GM18526 (cell line): ENCODE results near the gene ADGRG1.

Experiments used
- POLR2A ChIP-seq: IDR thresholded peaks from 3 replicates; pipeline ENCODE4 v1.6.1; 2011; ENCODE audit not compliant: insufficient read length; ENCODE audit errors: extremely low read depth

Gene ADGRG1

DNA sequence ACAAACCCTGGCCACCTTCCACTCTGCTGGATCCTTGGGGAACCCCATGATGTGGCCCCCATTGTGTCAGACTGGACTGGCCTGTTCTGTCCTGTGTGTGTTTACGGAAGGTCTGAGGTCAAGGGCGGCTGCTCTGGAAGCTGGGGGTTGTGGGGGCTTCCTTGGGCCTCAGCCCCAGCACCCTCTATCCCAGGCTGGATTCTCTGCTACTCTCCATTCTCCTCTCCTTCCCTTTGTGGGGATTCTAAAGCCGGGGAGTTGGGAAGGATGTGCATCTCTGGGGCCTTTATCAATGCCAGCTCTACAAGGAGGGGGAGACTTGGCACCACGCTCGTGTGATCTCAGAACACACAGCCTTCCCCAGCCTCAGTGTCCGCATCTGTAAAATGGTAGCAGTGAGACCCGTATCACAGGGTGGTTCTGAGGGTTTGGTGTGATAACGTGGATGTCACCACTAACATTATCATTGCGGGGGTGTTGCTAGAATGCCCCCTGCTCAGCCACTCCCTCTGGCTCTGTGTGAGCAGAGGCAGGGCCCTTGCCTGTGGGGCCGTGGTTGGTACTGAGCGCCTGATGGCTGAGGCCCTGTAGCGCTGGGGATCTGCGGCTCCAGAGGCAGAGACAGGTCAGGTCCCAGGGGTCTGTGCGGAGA, 18.1 kb downstream of the ADGRG1 start:
- TF ChIP-seq POLR2A = no peak

DNA sequence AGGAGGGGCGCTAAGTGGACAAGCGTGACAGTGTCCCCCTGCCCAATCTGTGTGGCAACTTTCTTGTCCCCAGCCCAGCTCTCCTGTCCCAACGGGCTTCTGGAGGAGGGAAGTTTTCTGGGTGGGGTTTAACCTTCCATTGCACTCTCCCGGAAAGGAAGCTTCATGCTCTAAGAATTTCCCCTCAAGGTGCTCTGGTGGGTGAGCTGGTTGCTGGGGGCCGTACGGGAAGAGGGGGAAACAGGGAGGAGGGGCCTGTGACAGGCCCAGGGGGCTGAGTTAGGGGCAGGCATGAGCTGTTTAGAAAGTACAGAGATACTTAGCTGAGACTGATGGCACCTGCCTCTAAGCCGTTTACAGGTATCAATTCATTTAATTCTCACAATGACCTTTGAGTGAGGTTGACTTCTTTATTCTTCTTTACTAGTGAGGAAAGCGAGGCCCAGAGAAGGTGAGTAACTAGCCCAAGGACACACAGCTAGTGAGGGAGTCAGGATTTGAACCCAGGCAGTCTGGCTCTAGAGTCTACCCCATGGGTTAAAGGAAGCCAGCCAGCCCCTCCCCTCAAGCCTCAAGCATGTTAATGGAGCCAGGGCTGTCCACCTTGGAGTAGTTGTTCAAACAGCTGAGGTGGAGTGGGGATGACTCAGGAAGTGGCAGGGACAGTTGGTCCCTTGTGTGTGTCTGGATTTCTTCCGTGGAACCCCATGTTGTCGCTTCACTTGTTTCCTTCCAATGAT, 18.9 kb downstream of the ADGRG1 start:
- TF ChIP-seq POLR2A = no peak

DNA sequence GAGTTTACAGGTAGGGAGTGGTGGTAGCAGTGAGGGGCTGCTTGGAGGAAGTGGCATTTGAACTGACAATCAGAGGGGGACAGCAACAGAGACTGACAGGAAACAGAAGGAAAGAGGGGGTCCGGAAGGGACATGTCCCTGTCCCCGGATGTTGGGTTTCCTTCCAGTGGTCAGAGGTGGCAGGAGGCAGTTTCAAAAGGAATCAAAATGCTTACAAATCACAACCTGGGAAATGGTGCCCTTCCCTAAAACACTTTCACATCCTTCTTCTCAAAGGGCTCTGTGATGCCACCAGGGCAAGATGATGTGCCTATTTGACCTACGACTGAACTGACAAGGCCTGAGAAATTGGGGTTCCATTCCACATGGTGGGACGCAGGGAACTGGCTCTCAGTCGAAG, 19.7 kb downstream of the ADGRG1 start:
- TF ChIP-seq POLR2A = no peak

DNA sequence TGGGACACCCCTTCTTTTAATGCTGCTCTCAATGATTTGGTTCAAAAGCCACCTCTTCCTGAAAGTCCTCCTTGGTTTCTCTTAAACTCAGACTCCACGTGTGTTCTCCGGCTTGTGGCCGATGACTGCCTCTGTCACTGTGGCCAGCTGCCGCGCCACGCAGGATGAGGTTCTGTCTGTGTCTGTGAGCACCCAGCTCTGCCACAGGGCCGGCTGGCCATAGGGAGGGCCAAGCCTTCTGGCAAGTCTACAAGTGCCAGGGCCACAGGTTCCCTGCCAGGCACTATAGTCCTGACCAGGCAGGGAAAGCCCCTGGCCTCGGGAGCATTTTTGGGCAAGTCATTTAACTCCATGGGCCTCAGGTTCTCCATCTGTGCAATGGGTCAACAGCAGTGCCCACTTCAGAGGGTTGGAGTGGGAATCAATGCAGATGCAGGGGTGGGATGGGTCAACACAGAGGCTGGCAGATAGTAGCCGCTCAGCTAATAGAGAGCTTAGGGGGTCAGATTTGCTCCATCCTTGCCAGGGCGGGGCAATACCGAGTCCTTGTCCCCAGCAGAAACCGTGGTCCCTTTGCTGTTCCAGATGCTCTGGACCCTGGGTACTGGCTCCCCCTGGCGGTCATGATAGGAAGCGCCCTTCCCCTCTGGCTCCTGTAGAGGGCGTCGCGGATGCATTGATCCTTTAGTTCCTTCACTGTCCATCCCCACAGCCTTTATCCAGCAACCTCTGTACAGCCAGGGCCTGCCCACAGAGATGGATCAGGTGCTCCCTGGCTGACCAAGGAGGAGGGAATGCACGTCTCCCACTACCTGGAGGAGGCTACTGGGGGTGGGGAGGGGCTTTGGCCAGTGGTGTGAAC, 20.4 kb downstream of the ADGRG1 start:
- TF ChIP-seq POLR2A = no peak

DNA sequence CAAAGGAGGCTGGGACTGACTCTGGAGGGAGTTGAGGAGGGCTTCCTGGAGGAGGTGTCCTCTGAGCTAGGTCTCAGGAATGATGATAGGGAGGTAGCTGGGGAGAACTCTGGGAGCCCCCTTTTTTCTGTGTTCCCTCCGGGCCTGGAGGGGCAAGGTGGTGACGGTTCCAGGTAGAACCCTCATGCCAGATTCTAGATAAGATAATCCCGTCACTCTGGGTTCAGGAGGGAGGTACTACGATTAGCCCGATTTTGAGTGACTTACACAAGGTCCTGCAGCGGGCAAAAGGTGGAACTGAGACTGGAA, 21.0 kb downstream of the ADGRG1 start:
- TF ChIP-seq POLR2A = no peak

DNA sequence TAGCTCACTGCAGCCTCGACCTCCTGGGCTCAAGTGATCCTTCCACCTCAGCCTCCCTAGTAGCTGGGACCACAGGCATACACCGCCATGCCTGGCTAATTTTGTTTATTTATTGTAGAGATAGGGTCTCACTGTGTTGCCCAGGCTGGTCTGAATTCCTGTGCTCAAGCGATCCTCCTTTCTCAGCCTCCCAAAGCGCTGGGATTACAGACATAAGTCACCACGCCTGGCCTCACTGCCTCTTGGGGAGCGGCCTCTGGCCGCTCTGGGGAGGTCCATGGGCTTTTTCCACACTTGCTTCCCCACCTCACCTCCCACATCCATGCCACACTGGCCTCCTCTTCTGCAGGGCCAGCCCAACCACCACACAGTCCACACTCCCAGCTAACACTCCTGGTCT, 21.4 kb downstream of the ADGRG1 start:
- TF ChIP-seq POLR2A = no peak

DNA sequence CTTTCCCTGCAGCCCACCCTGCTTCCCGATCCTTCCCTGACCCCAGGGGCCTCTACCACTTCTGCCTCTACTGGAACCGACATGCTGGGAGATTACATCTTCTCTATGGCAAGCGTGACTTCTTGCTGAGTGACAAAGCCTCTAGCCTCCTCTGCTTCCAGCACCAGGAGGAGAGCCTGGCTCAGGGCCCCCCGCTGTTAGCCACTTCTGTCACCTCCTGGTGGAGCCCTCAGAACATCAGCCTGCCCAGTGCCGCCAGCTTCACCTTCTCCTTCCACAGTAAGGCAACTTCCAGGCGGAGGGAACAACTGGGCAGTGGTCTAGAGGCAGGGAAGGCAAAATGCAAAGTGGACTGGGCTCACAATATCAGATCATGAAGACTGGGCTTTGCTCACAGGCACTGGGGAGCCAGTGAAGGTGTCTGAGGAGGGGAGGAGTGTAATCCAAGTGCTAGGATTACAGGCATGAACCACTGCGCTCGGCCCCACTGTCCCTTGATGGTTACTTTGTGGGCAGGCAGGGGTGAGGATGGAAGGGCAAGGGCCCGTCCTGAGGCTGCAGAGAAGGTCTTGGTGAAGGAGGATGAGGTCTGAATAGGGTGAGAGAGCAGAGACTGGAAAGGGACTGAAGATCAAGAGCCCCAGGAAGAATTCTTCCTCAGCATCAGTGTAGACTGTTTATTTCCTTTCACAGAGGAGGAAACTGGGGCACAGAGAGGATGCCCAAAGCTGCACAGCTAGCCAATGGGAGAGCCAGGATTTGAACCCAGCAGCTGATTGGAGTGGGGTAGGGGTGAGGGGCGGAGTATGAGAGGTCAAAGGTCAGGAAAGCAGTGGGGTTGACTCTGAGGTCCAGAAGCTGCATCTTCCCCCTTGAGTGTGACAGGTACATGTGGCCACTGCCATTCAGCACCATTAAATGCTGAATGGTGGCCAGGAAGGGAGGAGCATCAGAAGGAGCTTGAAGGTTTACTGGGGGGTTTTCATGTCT, 23.2 kb downstream of the ADGRG1 start:
- no peak for TF ChIP-seq POLR2A

DNA sequence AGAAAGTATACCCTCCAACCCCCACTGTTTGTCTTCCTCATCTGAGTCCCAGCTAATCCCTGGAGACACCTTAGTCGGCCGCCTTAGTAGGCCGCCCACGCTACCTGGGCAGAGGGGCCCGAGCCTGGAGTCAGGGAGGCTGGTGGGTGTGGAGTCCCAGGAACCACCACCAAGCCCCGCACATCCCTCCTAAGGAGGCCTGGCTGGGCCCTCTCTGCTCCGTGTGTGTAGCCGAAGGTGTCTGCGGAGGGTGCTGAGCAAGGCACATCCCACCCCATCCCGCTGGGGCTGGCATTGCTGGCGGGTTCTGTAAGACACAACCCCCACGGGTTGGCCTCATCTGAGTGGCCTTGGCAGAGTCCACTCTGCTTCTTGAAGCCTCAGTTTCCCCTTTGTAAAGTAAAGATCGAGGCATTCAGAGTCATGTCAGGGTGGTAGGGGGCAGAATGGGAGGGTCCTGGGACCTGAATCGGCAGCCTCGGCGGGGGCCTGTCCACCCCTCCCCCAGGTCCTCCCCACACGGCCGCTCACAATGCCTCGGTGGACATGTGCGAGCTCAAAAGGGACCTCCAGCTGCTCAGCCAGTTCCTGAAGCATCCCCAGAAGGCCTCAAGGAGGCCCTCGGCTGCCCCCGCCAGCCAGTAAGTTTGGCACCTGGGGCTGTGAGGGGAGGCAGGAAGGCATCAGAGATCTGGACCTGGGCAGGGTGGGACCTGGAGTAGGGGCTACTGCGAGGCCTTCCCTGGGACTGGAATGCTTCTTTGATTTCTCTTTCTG, 24.5 kb downstream of the ADGRG1 start:
- no peak for TF ChIP-seq POLR2A

DNA sequence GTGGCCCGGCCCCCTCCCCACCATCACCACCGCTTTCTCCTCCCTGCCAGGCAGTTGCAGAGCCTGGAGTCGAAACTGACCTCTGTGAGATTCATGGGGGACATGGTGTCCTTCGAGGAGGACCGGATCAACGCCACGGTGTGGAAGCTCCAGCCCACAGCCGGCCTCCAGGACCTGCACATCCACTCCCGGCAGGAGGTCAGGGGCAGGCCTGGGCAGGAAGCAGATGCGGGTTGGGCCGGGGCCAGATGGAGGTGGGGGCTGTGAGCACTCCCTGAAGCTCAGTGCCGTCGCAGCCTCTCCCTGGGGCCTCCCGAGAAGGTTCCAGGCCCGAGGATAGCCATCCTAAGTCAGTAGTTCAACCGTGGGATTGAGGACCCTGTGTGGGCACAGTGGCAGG, 25.5 kb downstream of the ADGRG1 start:
- no peak for TF ChIP-seq POLR2A

DNA sequence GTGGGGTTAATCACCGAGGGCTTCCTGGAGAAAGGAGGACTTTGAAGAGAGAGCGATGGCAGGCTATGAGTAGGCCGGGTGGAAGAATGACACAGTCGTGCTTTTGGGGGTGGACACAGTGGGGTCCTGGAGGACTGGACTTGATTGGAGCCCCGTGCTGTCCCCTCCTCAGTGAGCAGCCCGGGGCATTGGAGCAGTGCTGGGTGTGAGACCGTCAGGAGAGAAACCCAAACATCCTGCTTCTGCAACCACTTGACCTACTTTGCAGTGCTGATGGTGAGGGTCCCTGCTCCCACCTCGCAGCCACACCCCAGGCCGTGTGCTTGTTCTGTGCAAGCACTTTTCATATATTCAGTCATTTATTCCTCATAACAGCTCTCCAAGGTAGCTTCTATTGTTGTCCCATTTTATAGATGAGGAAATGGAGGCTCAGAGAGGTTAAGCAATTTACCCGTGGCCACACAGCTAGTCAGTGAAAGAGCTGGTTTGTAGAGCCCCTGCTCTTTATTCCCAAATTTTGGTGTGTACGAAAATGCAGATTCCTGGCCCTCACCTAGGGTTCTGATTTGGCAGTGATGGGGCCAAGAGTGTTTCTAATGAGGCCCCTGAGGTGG, 28.0 kb downstream of the ADGRG1 start:
- no peak for TF ChIP-seq POLR2A

DNA sequence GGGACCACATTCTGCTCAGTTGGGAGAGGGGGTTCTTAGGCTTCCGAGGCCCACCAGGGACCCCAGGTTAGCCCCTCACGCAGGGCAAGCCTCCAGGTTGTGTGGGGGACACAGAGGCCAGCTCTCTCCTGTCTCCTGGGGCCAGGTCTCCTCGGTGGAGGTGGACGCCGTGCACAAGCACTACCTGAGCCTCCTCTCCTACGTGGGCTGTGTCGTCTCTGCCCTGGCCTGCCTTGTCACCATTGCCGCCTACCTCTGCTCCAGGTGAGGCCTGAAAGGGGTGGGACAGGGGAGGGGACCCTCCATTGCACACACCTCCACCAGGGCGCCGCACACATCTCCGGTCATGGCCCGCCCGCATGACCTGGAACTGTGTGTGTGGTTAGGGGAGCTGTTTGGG, 28.8 kb downstream of the ADGRG1 start:
- TF ChIP-seq POLR2A = no peak

DNA sequence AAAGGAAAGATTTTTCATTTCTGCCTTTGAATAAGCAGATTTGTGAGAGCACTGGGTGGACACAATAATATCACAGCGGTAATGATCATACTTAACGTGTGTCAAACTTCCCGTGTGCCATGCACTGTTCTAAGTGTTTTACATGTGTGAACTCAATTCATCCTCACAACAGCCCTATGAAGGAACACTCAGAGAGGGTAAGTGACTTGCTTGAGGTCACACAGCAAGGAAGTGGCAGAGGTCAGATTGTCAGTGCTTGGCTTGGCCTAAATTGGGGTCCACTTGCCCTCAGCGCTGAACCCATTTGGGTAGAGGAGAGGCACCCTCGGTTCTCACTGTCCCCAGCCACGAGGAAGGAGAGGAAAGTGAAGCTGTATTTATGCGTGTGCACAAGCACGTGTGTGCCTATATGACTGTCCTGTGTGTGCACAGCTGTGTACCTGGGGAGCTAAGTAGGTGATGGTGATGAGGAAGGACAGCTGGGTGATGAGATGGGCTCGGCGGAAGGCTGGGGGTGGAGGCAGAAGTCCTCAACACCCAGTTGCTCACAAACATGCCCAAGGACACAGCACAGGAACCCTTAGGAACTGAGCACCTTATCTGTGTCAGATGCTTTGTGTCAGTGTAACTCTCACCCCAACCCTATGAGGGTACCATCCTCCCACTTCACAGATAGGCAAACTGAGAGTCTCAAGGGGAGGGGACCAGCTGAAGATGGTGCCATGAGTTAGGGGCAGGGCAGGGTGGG, 29.9 kb downstream of the ADGRG1 start:
- no peak for TF ChIP-seq POLR2A
